ENCODE measurements around the gene MKX.

Gene MKX

GRCh38 chr10:27745732-27746396, at the start of gene MKX:
TSS of gene MKX (minus strand) at chr10:27745819. CDS start at chr10:27743415, 2,404 bp downstream.
- no peak for DNase-seq (ENCODE audit: low spot score)

- DNase-seq (ENCODE audit: low spot score) = no peak
These were observed 48.5 kb upstream of the MKX start for GRCh38 chr10:27794157-27794556.

GRCh38 chr10:27792216-27792615, 46.6 kb upstream of the MKX start:
- no peak for DNase-seq (ENCODE audit: low spot score)

- no peak for DNase-seq (ENCODE audit: low spot score)
These were observed 38.7 kb upstream of the MKX start for GRCh38 chr10:27784272-27784671.

GRCh38 chr10:27783660-27784059, 38.0 kb upstream of the MKX start:
- no peak for DNase-seq (ENCODE audit: low spot score)

- DNase-seq (ENCODE audit: low spot score) = no peak
These were observed 33.9 kb upstream of the MKX start for GRCh38 chr10:27779462-27780015.

GRCh38 chr10:27774831-27775230, 29.2 kb upstream of the MKX start:
- DNase-seq (ENCODE audit: low spot score) = no peak

- DNase-seq (ENCODE audit: low spot score) = no peak
These were observed 25.6 kb upstream of the MKX start for GRCh38 chr10:27771231-27771630.

GRCh38 chr10:27770181-27770580, 24.6 kb upstream of the MKX start:
- DNase-seq (ENCODE audit: low spot score) = no peak

GRCh38 chr10:27760867-27761266, 15.2 kb upstream of the MKX start:
- no peak for DNase-seq (ENCODE audit: low spot score)

- DNase-seq (ENCODE audit: low spot score) = no peak
These were observed 14.1 kb upstream of the MKX start for GRCh38 chr10:27759483-27760272.

GRCh38 chr10:27752673-27753237, 7.1 kb upstream of the MKX start:
- DNase-seq (ENCODE audit: low spot score) = no peak

GRCh38 chr10:27748601-27749000, 3.0 kb upstream of the MKX start:
- DNase-seq (ENCODE audit: low spot score) = no peak

- no peak for DNase-seq (ENCODE audit: low spot score)
These were observed 1.5 kb upstream of the MKX start for GRCh38 chr10:27747096-27747451.

- no peak for DNase-seq (ENCODE audit: low spot score)
These were observed 927 bp upstream of the MKX start for GRCh38 chr10:27746397-27747095.

GRCh38 chr10:27744802-27745731, 552 bp downstream of the MKX start:
- no peak for DNase-seq (ENCODE audit: low spot score)

- DNase-seq (ENCODE audit: low spot score) = no peak
These were observed 1.5 kb downstream of the MKX start for GRCh38 chr10:27743877-27744801.

GRCh38 chr10:27743012-27743876, 2.4 kb downstream of the MKX start:
- no peak for DNase-seq (ENCODE audit: low spot score)
